NCI-H82 (cell line): ENCODE results near the gene ITK.

ENCODE experiments used
- DNase-seq: peaks from one replicate; lab custom pipeline; 2025; lab: John Stamatoyannopoulos, UW

Gene ITK

GRCh38 chr5:157283434-157283833 is 102.8 kb downstream of the ITK start:
- no peak for DNase-seq

GRCh38 chr5:157284458-157285212 is 104.0 kb downstream of the ITK start:
- peak; percentile 7 for DNase-seq

GRCh38 chr5:157285310-157286035 is 104.8 kb downstream of the ITK start:
- no peak for DNase-seq

GRCh38 chr5:157286761-157287211 is 106.1 kb downstream of the ITK start:
- DNase-seq, result no peak

GRCh38 chr5:157288405-157289163 is 107.9 kb downstream of the ITK start:
- no peak for DNase-seq

- DNase-seq, result no peak
These were observed 108.7 kb downstream of the ITK start for GRCh38 chr5:157289164-157289819.

- DNase-seq, result no peak
These were observed 109.7 kb downstream of the ITK start for GRCh38 chr5:157290156-157290980.

- no peak for DNase-seq
These were observed 110.5 kb downstream of the ITK start for GRCh38 chr5:157290981-157291711.

- DNase-seq, result no peak
These were observed 112.0 kb downstream of the ITK start for GRCh38 chr5:157292599-157292998.

- no peak for DNase-seq
These were observed 113.9 kb downstream of the ITK start for GRCh38 chr5:157294407-157295091.

GRCh38 chr5:157295247-157295646 is 114.6 kb downstream of the ITK start:
- DNase-seq, result no peak

- no peak for DNase-seq
These were observed 119.9 kb downstream of the ITK start for GRCh38 chr5:157300564-157300963.

GRCh38 chr5:157301066-157301465 is 120.4 kb downstream of the ITK start:
- no peak for DNase-seq

- no peak for DNase-seq
These were observed 122.4 kb downstream of the ITK start for GRCh38 chr5:157303023-157303422.

- DNase-seq, result peak; percentile 3
These were observed 123.2 kb downstream of the ITK start for GRCh38 chr5:157303667-157304327.
